ENCODE measurements around the gene ARHGEF28. TPM values are rescaled to one million over a fixed set of nuclear protein-coding genes. Genes with fewer than 3 reads are reported as not detected.

Gene ARHGEF28
- total and polyA plus RNA-seq, 9 of the 15 experiments (the other 6 are each of a cell fraction or from before 2014, with no cell fraction given) = 0.27 TPM; not detected in 8

GRCh38 chr5:73912821-73913271 is 286.9 kb downstream of the ARHGEF28 start:
- Histone ChIP-seq H3K4me2 (ENCODE audit: insufficient read depth, low read length) (no peak overlapping the region), H4K20me1 (replicated peaks; ENCODE audit: control insufficient read depth, insufficient read depth, low read length) (no peaks in the 10 kb centered on the region), H3K36me3 (ENCODE audit: control insufficient read depth, insufficient read depth, low read length) (no peaks in the 10 kb centered on the region), H3K79me2 (ENCODE audit: control insufficient read depth, insufficient read depth, low read length) (no peaks in the 10 kb centered on the region), H3K9me3 (replicated peaks; ENCODE audit: control insufficient read depth, insufficient read depth, low read depth, low read length) (no peaks in the 10 kb centered on the region), H3K4me1 (replicated peaks in 1 of 2; ENCODE audit: control insufficient read depth in 2 of 2, insufficient read depth in 2 of 2, low read length in 2 of 2) (peaks cover 0 to 5% of the 10 kb centered on the region in 2 experiments; a peak in 1 of 5 replicates), H3K27me3 (ENCODE audit: control insufficient read depth in 2 of 2, insufficient read depth in 2 of 2, low read length in 2 of 2) (peaks cover 13 to 14% of the 10 kb centered on the region in 2 experiments), H3K9me1 (ENCODE audit: control insufficient read depth, insufficient read depth, low read length) (no peaks in the 10 kb centered on the region), H3K27ac (ENCODE audit: extremely low read depth, low read depth, low read length) (no peak overlapping the region), H3K4me3 (no peak overlapping the region), H3K9ac (ENCODE audit: insufficient read depth in 1 of 2, low read depth in 2 of 2, low read length in 2 of 2) (no peak overlapping the region), H2AFZ (ENCODE audit: low read depth, low read length) (no peak overlapping the region)
- intact Hi-C loops (cut with micrococcal nuclease) = no loop called here
- ATAC-seq (no peak), FAIRE-seq (no peak), DNase-seq (ENCODE audit: extremely low read depth in 1 of 4, low spot score in 3 of 4) (no peak)
- TF ChIP-seq IFI16 (CRISPR knock-in tag; IDR thresholded peaks at IDR 0.05) (no peak), TAL1 (IDR thresholded peaks at IDR 0.05) (no peak), TAF15 (IDR thresholded peaks at IDR 0.05; ENCODE audit: low read depth, low read length) (no peak), HINFP (tag; conservative IDR thresholded peaks at IDR 0.05; ENCODE audit: low read depth) (no peak), ILF3 (IDR thresholded peaks at IDR 0.05; ENCODE audit: borderline replicate concordance) (no peak), FOSL1 (tag; conservative IDR thresholded peaks at IDR 0.05) (no peak), CREBBP (IDR thresholded peaks at IDR 0.05; ENCODE audit: low read depth, low read length) (no peak), CEBPG (CRISPR knock-in tag; IDR thresholded peaks at IDR 0.05) (no peak), CEBPG (tag; conservative IDR thresholded peaks at IDR 0.05 in 1 of 2, IDR thresholded peaks at IDR 0.05 in 1 of 2) (no peak), ZNF133 (CRISPR knock-in tag; IDR thresholded peaks at IDR 0.05) (no peak), ARNT (IDR thresholded peaks at IDR 0.05) (no peak)
- in situ Hi-C loops (cut with MboI) = no loop called here
- no TSS peak for BruUV-seq (replicated peaks)
- 0% methylated on average over 3 of the region's 3 CpGs for WGBS (ENCODE audit: insufficient coverage, low coverage, missing lambda C conversion rate)
- POLR2A ChIA-PET = no interaction called here
- CTCF ChIA-PET (ENCODE audit: low intra/inter-chr PET ratio) = interaction anchor here (0.6 kb wide), 1 partner anchor 1328 kb away, joined by 3 read pairs; no protein-coding TSS in a partner anchor
